GM13976 (cell line): ENCODE results near the gene WWOX.

Experiments
- DNase-seq: peaks from one replicate; pipeline ENCODE4 v3.0.0; 2012; ENCODE audit warnings: low spot score
- in situ Hi-C: fragments of 300-500 bp; cut with MboI; formaldehyde crosslinking; loops from one replicate; pipeline ENCODE4 v1.12.0; 2022; ENCODE audit warnings: low sequenced_read_pairs, mixed read lengths, inconsistent platforms; ENCODE audit not compliant: unreplicated experiment
- TF ChIP-seq, protein P1 (sequence below): IDR thresholded peaks from 2 replicates; pipeline ENCODE4 v1.5.1; 2012; ENCODE audit warnings: borderline replicate concordance, mild to moderate bottlenecking; ENCODE audit not compliant: insufficient read depth; ENCODE audit errors: extremely low read depth, missing control alignments, control extremely low read depth

WWOX gene

DNA sequence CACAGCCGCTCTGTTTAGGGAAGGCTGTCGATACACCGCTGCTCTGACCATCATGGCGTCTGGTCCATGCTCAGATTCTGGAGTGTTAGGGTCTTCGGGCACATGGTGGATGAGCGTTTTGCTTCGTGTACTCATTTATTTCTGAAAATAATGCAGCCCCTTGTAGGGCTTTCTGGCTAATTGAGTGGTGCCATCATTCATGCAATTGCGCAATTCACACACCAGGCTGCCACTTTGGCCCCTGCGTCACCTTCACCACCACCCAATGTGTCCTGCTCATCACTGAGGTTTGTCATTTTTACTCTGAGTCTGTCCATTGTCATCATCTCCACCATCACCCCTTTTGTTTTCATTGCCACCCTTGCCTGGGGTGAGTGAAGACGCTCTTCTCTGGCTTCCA, 557.4 kb downstream of the WWOX start:
- TF ChIP-seq, protein P1, sequence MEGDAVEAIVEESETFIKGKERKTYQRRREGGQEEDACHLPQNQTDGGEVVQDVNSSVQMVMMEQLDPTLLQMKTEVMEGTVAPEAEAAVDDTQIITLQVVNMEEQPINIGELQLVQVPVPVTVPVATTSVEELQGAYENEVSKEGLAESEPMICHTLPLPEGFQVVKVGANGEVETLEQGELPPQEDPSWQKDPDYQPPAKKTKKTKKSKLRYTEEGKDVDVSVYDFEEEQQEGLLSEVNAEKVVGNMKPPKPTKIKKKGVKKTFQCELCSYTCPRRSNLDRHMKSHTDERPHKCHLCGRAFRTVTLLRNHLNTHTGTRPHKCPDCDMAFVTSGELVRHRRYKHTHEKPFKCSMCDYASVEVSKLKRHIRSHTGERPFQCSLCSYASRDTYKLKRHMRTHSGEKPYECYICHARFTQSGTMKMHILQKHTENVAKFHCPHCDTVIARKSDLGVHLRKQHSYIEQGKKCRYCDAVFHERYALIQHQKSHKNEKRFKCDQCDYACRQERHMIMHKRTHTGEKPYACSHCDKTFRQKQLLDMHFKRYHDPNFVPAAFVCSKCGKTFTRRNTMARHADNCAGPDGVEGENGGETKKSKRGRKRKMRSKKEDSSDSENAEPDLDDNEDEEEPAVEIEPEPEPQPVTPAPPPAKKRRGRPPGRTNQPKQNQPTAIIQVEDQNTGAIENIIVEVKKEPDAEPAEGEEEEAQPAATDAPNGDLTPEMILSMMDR = no peak
- DNase-seq = no peak
- in situ Hi-C loops = no loop called here

DNA sequence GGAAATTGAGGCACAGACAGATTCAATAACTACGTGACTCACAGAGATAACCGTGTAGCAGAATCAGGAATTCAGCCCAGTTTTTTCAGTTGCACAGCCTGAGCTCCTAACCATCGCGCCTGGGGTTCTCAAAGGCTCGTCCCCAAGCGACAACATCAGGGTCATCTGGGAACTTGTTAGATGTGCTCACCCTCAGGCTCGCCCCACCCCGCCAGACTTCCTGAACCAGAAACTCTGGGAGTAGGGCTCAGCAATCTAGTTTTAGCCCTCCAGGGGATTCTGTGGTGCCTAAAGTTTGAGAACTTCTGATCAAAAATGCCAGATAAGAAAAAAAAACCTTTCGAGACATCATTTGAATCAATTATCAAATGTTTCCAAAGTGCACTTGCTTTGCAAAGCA, 559.8 kb downstream of the WWOX start:
- no peak for DNase-seq
- TF ChIP-seq, protein P1 = no peak
- in situ Hi-C loops = no loop called here

DNA sequence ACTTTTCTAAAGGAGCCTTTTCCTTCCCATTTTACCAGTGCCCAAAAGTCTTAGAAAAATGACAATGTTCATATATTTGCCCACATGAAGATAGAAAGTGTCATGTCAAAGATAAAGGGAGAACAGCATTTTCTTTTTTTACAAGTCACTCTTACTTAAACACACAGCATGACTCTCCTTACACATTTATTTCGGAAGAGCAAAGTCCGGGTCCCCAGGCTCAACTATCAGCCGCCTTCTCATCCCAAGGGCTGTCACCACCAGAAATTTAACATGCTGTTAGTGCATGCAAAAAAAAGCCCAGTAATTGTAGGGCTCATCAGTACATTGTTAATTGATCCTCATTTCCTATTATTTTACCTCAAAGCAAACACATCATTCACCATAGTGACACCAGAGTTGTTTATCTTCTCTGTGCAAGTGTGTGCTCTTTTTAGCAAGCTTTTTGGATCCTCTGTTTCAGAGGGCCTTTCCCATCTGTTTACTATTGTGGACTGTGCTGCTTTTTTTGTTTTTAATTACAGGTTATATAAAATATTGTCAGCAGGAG, 560.3 kb downstream of the WWOX start:
- in situ Hi-C loops = no loop called here
- TF ChIP-seq, protein P1 = no peak
- DNase-seq = no peak

DNA sequence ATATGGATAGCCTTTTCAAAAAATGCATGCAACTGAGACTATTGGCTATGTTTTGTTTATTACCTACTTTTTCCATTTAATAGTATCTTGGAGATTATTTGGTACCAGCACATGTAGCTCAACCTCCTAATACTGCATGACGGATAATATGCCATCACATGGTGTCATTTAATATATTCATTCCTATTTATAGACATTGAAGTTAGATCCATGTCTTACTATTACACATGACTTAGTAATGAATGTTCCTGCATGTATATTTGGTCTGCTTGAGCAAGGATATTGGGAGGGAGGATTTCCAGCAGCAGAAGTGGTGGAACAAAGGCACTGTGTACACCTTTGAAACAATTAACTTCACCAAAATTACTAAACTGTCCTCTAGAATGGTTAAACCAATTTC, 561.3 kb downstream of the WWOX start:
- TF ChIP-seq, protein P1 = no peak
- DNase-seq = no peak
- in situ Hi-C loops = no loop called here

DNA sequence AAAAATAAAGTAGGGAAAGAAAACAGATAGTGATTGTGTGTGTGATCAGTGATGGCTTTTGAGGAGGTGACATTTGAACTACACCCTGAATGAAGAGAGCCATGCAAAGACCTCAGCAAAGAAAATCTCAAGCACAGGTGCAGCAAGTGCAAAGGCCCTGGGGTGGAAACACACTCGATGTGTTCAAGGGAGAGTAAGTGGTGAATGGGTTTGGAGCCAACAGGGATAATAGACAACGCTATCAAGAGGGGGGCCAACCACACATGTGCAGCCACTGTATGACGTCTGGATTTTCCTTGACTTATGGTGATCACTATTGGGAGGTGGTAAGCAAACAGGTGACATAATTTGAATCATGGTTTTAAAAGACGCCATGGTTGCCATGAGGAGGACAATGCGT, 564.2 kb downstream of the WWOX start:
- in situ Hi-C loops = no loop called here
- no peak for DNase-seq

DNA sequence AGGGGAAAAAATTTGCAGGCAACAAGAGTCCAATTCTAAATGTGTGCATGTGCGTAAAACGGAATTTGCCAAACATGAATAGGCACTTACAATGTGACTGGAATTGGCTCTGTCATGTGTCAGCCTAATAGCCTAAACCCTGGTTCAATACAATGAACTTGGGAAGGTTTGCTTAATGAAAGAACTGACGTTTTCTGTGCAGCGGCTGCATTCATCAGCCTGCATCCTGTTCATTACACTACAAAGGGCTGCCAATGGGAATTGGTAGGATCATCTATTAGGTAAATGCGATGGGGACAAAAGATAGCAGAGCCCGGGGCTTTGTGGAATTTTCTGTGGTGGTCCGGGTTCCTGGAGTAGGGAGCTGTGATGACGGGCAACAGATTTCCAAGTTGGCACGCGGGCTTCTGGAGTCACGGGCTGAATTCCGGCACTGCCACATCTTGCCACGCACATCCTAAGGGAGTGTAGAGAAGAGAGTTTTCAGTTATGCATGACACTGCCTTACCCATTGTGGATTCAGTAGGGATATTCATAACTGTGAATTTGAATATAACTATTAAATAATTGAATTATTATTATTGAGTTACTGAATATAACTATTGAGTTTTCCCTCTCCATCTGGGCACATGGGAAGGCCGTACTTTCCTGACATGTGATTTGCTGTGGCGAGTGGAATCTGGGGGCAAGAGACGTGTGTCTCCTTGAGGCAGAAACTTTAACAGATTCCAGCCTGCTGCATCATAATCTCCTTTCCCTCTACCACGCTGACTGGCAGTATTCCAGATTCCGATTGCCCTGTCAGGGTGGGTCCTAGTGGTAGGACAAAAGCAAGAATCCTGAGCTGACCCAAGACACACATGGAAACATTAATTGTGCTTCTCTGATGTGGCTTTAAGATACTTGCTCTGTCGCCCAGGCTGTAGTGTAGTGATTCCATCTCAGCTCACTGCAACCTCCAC, 565.6 kb downstream of the WWOX start:
- no peak for DNase-seq
- TF ChIP-seq, protein P1 = no peak
- in situ Hi-C loops = no loop called here

More for the DNA sequence above, 564.2 kb downstream of the WWOX start:
- TF ChIP-seq, protein P1 = no peak
